ENCODE measurements around the gene ELK4.

The ELK4 gene

GRCh38 chr1:205620269-205620668, 11.5 kb downstream of the ELK4 start:
- no peak for DNase-seq
- Histone ChIP-seq H3K4me3 (ENCODE audit: low read depth, low read length) (no peak overlapping the region), H3K36me3 (peaks cover 82% of the 10 kb centered on the region), H3K27ac (no peak overlapping the region), H3K9me3 (ENCODE audit: severe bottlenecking) (no peaks in the 10 kb centered on the region), H3K27me3 (ENCODE audit: insufficient read depth, low read depth, severe bottlenecking) (no peaks in the 10 kb centered on the region)
- TF ChIP-seq CTCF (IDR thresholded peaks at IDR 0.05; ENCODE audit: low read depth, low read length): no peak

- H3K9me3 ChIP-seq (ENCODE audit: severe bottlenecking): no peaks in the 10 kb centered on the region
- H3K36me3 ChIP-seq: peaks cover 89% of the 10 kb centered on the region
- H3K27me3 ChIP-seq (ENCODE audit: insufficient read depth, low read depth, severe bottlenecking): no peaks in the 10 kb centered on the region
- H3K27ac ChIP-seq: no peak overlapping the region
- DNase-seq: no peak
- TF ChIP-seq CTCF (IDR thresholded peaks at IDR 0.05; ENCODE audit: low read depth, low read length): no peak
- no peak overlapping the region for H3K4me3 ChIP-seq (ENCODE audit: low read depth, low read length)
These were observed 12.4 kb downstream of the ELK4 start for GRCh38 chr1:205619376-205619775.

GRCh38 chr1:205616563-205617293, 15.1 kb downstream of the ELK4 start:
- peaks cover 87% of the 10 kb centered on the region for H3K36me3 ChIP-seq
- H3K27ac ChIP-seq: no peak overlapping the region
- no peaks in the 10 kb centered on the region for H3K9me3 ChIP-seq (ENCODE audit: severe bottlenecking)
- no peak for TF ChIP-seq CTCF (IDR thresholded peaks at IDR 0.05; ENCODE audit: low read depth, low read length)
- no peak for DNase-seq
- H3K4me3 ChIP-seq (ENCODE audit: low read depth, low read length): no peak overlapping the region
- no peaks in the 10 kb centered on the region for H3K27me3 ChIP-seq (ENCODE audit: insufficient read depth, low read depth, severe bottlenecking)

- TF ChIP-seq CTCF (IDR thresholded peaks at IDR 0.05; ENCODE audit: low read depth, low read length): no peak
- Histone ChIP-seq H3K27me3 (ENCODE audit: insufficient read depth, low read depth, severe bottlenecking) (no peaks in the 10 kb centered on the region), H3K4me3 (ENCODE audit: low read depth, low read length) (no peak overlapping the region), H3K9me3 (ENCODE audit: severe bottlenecking) (no peaks in the 10 kb centered on the region), H3K27ac (no peak overlapping the region), H3K36me3 (peaks cover 89% of the 10 kb centered on the region)
- DNase-seq: no peak
These were observed 16.0 kb downstream of the ELK4 start for GRCh38 chr1:205615789-205616188.

- Histone ChIP-seq H3K27ac (no peak overlapping the region), H3K27me3 (ENCODE audit: insufficient read depth, low read depth, severe bottlenecking) (no peaks in the 10 kb centered on the region), H3K36me3 (peaks cover 78% of the 10 kb centered on the region), H3K4me3 (ENCODE audit: low read depth, low read length) (no peak overlapping the region), H3K9me3 (ENCODE audit: severe bottlenecking) (no peaks in the 10 kb centered on the region)
- TF ChIP-seq CTCF (IDR thresholded peaks at IDR 0.05; ENCODE audit: low read depth, low read length): no peak
- DNase-seq: no peak
These were observed 17.9 kb downstream of the ELK4 start for GRCh38 chr1:205613854-205614412.
